ENCODE results near the gene ZNF518B. TPM values are rescaled to one million over a fixed set of nuclear protein-coding genes. Genes with fewer than 3 reads are reported as not detected.

ZNF518B gene
- total and polyA plus RNA-seq, 9 of the 15 experiments (the other 6 are each of a cell fraction or from before 2014, with no cell fraction given): 13.1 to 48.9 (median 37.5) TPM

GRCh38 chr4:10461091-10461849 is 4.0 kb upstream of the ZNF518B start (continued):
- TF ChIP-seq MLLT1 (IDR thresholded peaks at IDR 0.05): no peak
- peak; percentile 53 for TF ChIP-seq ATF3 (IDR thresholded peaks at IDR 0.05)
- no peak for TF ChIP-seq ATF3 (CRISPR knock-in tag; conservative IDR thresholded peaks at IDR 0.05)
- peak; percentile 94 to 95 for TF ChIP-seq NRF1 (conservative IDR thresholded peaks at IDR 0.05 in 1 of 2, IDR thresholded peaks at IDR 0.05 in 1 of 2)
- peak; percentile 60 for TF ChIP-seq CCNT2 (IDR thresholded peaks at IDR 0.05; ENCODE audit: borderline replicate concordance, extremely low read depth, insufficient read length, low read depth, low read length)
- TF ChIP-seq MEF2D (tag; conservative IDR thresholded peaks at IDR 0.05; ENCODE audit: low read depth): no peak
- TF ChIP-seq U2AF1 (optimal IDR thresholded peaks at IDR 0.05; ENCODE audit: low read depth, low read length): peak; percentile 45
- TF ChIP-seq BRF2 (IDR thresholded peaks at IDR 0.05; ENCODE audit: borderline replicate concordance, insufficient read depth, insufficient read length): no peak
- no peak for TF ChIP-seq ZNF445 (CRISPR knock-in tag; IDR thresholded peaks at IDR 0.05; ENCODE audit: low read depth)
- no peak for TF ChIP-seq HDGF (IDR thresholded peaks at IDR 0.05)
- TF ChIP-seq HDAC8 (tag; IDR thresholded peaks at IDR 0.05): no peak
- peak in 1 of 2 experiments; percentile 27; a peak in 1 of 4 replicates for TF ChIP-seq MAZ (CRISPR knock-in tag; conservative IDR thresholded peaks at IDR 0.05 in 1 of 2, IDR thresholded peaks at IDR 0.05 in 1 of 2)
- TF ChIP-seq PTTG1 (tag; IDR thresholded peaks at IDR 0.05; ENCODE audit: low read depth): no peak
- no peak for TF ChIP-seq DPF2 (IDR thresholded peaks at IDR 0.05)
- peak; percentile 79 for TF ChIP-seq ZFX (CRISPR knock-in tag; IDR thresholded peaks at IDR 0.05)
- TF ChIP-seq NR2F6 (CRISPR knock-in tag; IDR thresholded peaks at IDR 0.05): no peak
- TF ChIP-seq HDAC6 (IDR thresholded peaks at IDR 0.05; ENCODE audit: low read depth, low read length): no peak
- TF ChIP-seq DEAF1 (CRISPR knock-in tag; IDR thresholded peaks at IDR 0.05): peak; percentile 23; the same call in 1 of the 2 replicates
- TF ChIP-seq ZNF165 (CRISPR knock-in tag; IDR thresholded peaks at IDR 0.05; ENCODE audit: borderline replicate concordance): no peak
- TF ChIP-seq TBP (optimal IDR thresholded peaks at IDR 0.05; ENCODE audit: low read depth, low read length): peak; percentile 45
- TF ChIP-seq ZBTB43 (CRISPR knock-in tag; IDR thresholded peaks at IDR 0.05): 0 out of 2 replicates have a peak, but pooled peaks have one; percentile 61
- TF ChIP-seq POLR2G (IDR thresholded peaks at IDR 0.05; ENCODE audit: low read depth, low read length): peak; percentile 77

Measured in K562 (cell line).